Activated T-cell treated with anti-CD3 and anti-CD28 coated beads, Interleukin-2, amount 50 U/mL, for 72 hours (primary cell): ENCODE results near the gene CDC26. TPM values are rescaled to one million over a fixed set of nuclear protein-coding genes. Genes with fewer than 3 reads are reported as not detected.

ENCODE experiments used
- ATAC-seq, 2 donors: fragments of 150-1000 bp; cut with Tn5 transposase; replicated peaks in 1 of 2; 2 replicates each; pipeline ENCODE4 v1.10.0; 2021; ENCODE audit warnings: moderate library complexity in 2 of 2, mild to moderate bottlenecking in 1 of 2
- DNase-seq, 2 donors: peaks; one replicate each; pipeline ENCODE4 v3.0.0; 2021 to 2022; ENCODE audit warnings: mixed read lengths in 1 of 2
- H3K27ac Mint-ChIP-seq: one replicate; pipeline ENCODE4 v1.8.0; 2022; ENCODE audit warnings: mild to moderate bottlenecking, moderate library complexity, mixed read lengths
- H3K27me3 Mint-ChIP-seq: one replicate; pipeline ENCODE4 v1.8.0; 2022; ENCODE audit warnings: low read depth, mixed read lengths
- H3K36me3 Mint-ChIP-seq, 2 donors: one replicate each; pipeline ENCODE4 v1.8.0; 2022; ENCODE audit warnings: mixed read lengths in 2 of 2, mild to moderate bottlenecking in 1 of 2; ENCODE audit not compliant: insufficient read depth in 2 of 2
- H3K4me1 Mint-ChIP-seq: one replicate; pipeline ENCODE4 v1.8.0; 2022; ENCODE audit warnings: low read depth, mixed read lengths
- H3K4me3 Mint-ChIP-seq, 2 donors: one replicate each; pipeline ENCODE4 v1.8.0; 2022; ENCODE audit warnings: mild to moderate bottlenecking in 2 of 2, mixed read lengths in 2 of 2, moderate library complexity in 2 of 2
- H3K9me3 Mint-ChIP-seq, 2 donors: one replicate each; pipeline ENCODE4 v1.8.0; 2022; ENCODE audit warnings: mixed read lengths in 2 of 2
- total RNA-seq, 2 donors: library from RNA; stranded (reverse); gene quantifications; one replicate each; pipeline ENCODE4 v1.2.3, GENCODE V29; 2022

Gene CDC26
- 10 to 100 TPM; 45.4 to 58.4 TPM for total RNA-seq

- peaks cover 15 to 25% of the 10 kb centered on the region in 2 donors for H3K36me3 Mint-ChIP-seq
- H3K27me3 Mint-ChIP-seq = no peaks in the 10 kb centered on the region
- H3K9me3 Mint-ChIP-seq = no peaks in the 10 kb centered on the region
- H3K27ac Mint-ChIP-seq = no peak within 1 kb of the TSS
- ATAC-seq = peak; percentile 98
- DNase-seq = peak; percentile 96 to 97
- peaks cover 26% of the 10 kb centered on the region for H3K4me1 Mint-ChIP-seq
- H3K4me3 Mint-ChIP-seq = no peak within 1 kb of the TSS
Observed at GRCh38 chr9:113275157-113276131, at the start of gene CDC26, which contains the start of gene PRPF4. TSS of gene CDC26 (minus strand) at chr9:113275572. CDS start at chr9:113272507, 3,065 bp downstream. TSS of gene PRPF4 (plus strand) at chr9:113275658. CDS start at chr9:113275744, 86 bp downstream.

- ATAC-seq (no peak), DNase-seq (no peak)
- Mint-ChIP-seq H3K27ac (no peak overlapping the region), H3K4me1 (no peaks in the 10 kb centered on the region), H3K9me3 (no peaks in the 10 kb centered on the region), H3K27me3 (no peaks in the 10 kb centered on the region), H3K36me3 (no peaks in the 10 kb centered on the region), H3K4me3 (no peak overlapping the region)
Observed at GRCh38 chr9:113322671-113323070, 47.3 kb upstream of the CDC26 start.

GRCh38 chr9:113320051-113320450 is 44.7 kb upstream of the CDC26 start:
- ATAC-seq (no peak), DNase-seq (no peak)
- Mint-ChIP-seq H3K9me3 (no peaks in the 10 kb centered on the region), H3K36me3 (no peaks in the 10 kb centered on the region), H3K27ac (no peak overlapping the region), H3K4me3 (no peak overlapping the region), H3K27me3 (no peaks in the 10 kb centered on the region), H3K4me1 (no peaks in the 10 kb centered on the region)

GRCh38 chr9:113319054-113319453 is 43.7 kb upstream of the CDC26 start:
- ATAC-seq (no peak), DNase-seq (no peak)
- H3K4me1 Mint-ChIP-seq = no peaks in the 10 kb centered on the region
- no peaks in the 10 kb centered on the region for H3K9me3 Mint-ChIP-seq
- no peaks in the 10 kb centered on the region for H3K36me3 Mint-ChIP-seq
- H3K4me3 Mint-ChIP-seq = no peak overlapping the region
- H3K27me3 Mint-ChIP-seq = no peaks in the 10 kb centered on the region
- H3K27ac Mint-ChIP-seq = no peak overlapping the region

GRCh38 chr9:113317777-113318176 is 42.4 kb upstream of the CDC26 start:
- H3K36me3 Mint-ChIP-seq = no peaks in the 10 kb centered on the region
- DNase-seq = no peak
- H3K4me3 Mint-ChIP-seq = no peak overlapping the region
- ATAC-seq = no peak
- H3K27ac Mint-ChIP-seq = no peak overlapping the region
- H3K9me3 Mint-ChIP-seq = no peaks in the 10 kb centered on the region
- H3K27me3 Mint-ChIP-seq = no peaks in the 10 kb centered on the region
- H3K4me1 Mint-ChIP-seq = no peaks in the 10 kb centered on the region

- no peak overlapping the region for H3K27ac Mint-ChIP-seq
- H3K27me3 Mint-ChIP-seq = no peaks in the 10 kb centered on the region
- ATAC-seq (no peak), DNase-seq (no peak)
- H3K4me3 Mint-ChIP-seq = no peak overlapping the region
- H3K4me1 Mint-ChIP-seq = no peaks in the 10 kb centered on the region
- H3K9me3 Mint-ChIP-seq = no peaks in the 10 kb centered on the region
- no peaks in the 10 kb centered on the region for H3K36me3 Mint-ChIP-seq
Observed at GRCh38 chr9:113316030-113316429, 40.7 kb upstream of the CDC26 start.

- Mint-ChIP-seq H3K36me3 (no peaks in the 10 kb centered on the region), H3K4me1 (peaks cover 3% of the 10 kb centered on the region), H3K9me3 (no peaks in the 10 kb centered on the region), H3K27ac (no peak overlapping the region), H3K27me3 (no peaks in the 10 kb centered on the region), H3K4me3 (no peak overlapping the region)
- ATAC-seq = no peak
- no peak for DNase-seq
Observed at GRCh38 chr9:113315231-113315630, 39.9 kb upstream of the CDC26 start.

GRCh38 chr9:113313261-113313660 is 37.9 kb upstream of the CDC26 start:
- H3K27me3 Mint-ChIP-seq = no peaks in the 10 kb centered on the region
- no peak overlapping the region for H3K27ac Mint-ChIP-seq
- no peak for DNase-seq
- ATAC-seq = no peak
- no peaks in the 10 kb centered on the region for H3K36me3 Mint-ChIP-seq
- H3K4me1 Mint-ChIP-seq = peaks cover 5% of the 10 kb centered on the region
- no peaks in the 10 kb centered on the region for H3K9me3 Mint-ChIP-seq
- no peak overlapping the region for H3K4me3 Mint-ChIP-seq

GRCh38 chr9:113311961-113312360 is 36.6 kb upstream of the CDC26 start:
- DNase-seq (no peak), ATAC-seq (no peak)
- no peak overlapping the region for H3K4me3 Mint-ChIP-seq
- H3K36me3 Mint-ChIP-seq = no peaks in the 10 kb centered on the region
- H3K27ac Mint-ChIP-seq = no peak overlapping the region
- peaks cover 5% of the 10 kb centered on the region for H3K4me1 Mint-ChIP-seq
- no peaks in the 10 kb centered on the region for H3K27me3 Mint-ChIP-seq
- H3K9me3 Mint-ChIP-seq = no peaks in the 10 kb centered on the region

- Mint-ChIP-seq H3K9me3 (no peaks in the 10 kb centered on the region), H3K36me3 (no peaks in the 10 kb centered on the region), H3K4me3 (no peak overlapping the region), H3K27ac (no peak overlapping the region), H3K4me1 (peaks cover 5% of the 10 kb centered on the region), H3K27me3 (no peaks in the 10 kb centered on the region)
- ATAC-seq (no peak), DNase-seq (no peak)
Observed at GRCh38 chr9:113310538-113310937, 35.2 kb upstream of the CDC26 start.

GRCh38 chr9:113309204-113309813 is 33.9 kb upstream of the CDC26 start:
- H3K27me3 Mint-ChIP-seq = no peaks in the 10 kb centered on the region
- peaks cover 5% of the 10 kb centered on the region for H3K4me1 Mint-ChIP-seq
- H3K9me3 Mint-ChIP-seq = no peaks in the 10 kb centered on the region
- H3K27ac Mint-ChIP-seq = no peak overlapping the region
- ATAC-seq (peak in 1 of 2 donors; percentile 55), DNase-seq (peak; percentile 8 to 35)
- no peaks in the 10 kb centered on the region for H3K36me3 Mint-ChIP-seq
- no peak overlapping the region for H3K4me3 Mint-ChIP-seq

GRCh38 chr9:113307396-113307975 is 32.1 kb upstream of the CDC26 start:
- ATAC-seq (no peak), DNase-seq (no peak)
- H3K9me3 Mint-ChIP-seq = no peaks in the 10 kb centered on the region
- peaks cover 5% of the 10 kb centered on the region for H3K4me1 Mint-ChIP-seq
- no peak overlapping the region for H3K4me3 Mint-ChIP-seq
- no peak overlapping the region for H3K27ac Mint-ChIP-seq
- no peaks in the 10 kb centered on the region for H3K36me3 Mint-ChIP-seq
- H3K27me3 Mint-ChIP-seq = no peaks in the 10 kb centered on the region

- Mint-ChIP-seq H3K27me3 (no peaks in the 10 kb centered on the region), H3K4me1 (peaks cover 5% of the 10 kb centered on the region), H3K9me3 (no peaks in the 10 kb centered on the region), H3K36me3 (no peaks in the 10 kb centered on the region), H3K4me3 (no peak overlapping the region), H3K27ac (no peak overlapping the region)
- no peak for ATAC-seq
- no peak for DNase-seq
Observed at GRCh38 chr9:113306566-113306965, 31.2 kb upstream of the CDC26 start.
